GM21447 (cell line): ENCODE measurements around the gene DAPK1.

Experiments used
- ATAC-seq: cut with Tn5 transposase; IDR thresholded peaks from one replicate; pipeline ENCODE4 v1.9.1; 2021; ENCODE audit not compliant: unreplicated experiment

Gene DAPK1

DNA sequence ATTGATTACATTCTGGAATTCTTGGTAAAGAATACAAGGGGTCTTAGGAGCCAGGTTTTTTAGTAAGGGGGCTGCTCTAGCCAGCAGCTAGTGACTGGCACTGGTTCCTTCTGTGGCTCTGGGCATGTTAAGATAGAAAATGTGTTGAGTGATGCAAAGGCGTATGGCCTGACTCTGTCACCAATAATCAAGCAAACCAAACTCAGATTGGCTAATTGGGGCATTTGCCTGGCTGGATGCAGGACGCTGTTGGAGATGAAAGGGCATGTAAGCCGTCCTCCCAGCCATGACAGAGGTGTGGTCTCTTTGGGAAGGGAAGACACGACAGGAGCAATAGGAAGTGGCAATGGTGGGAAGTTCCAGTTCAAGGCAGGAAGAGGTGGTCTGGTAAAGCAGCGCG, 140.6 kb downstream of the DAPK1 start:
- no peak for ATAC-seq

DNA sequence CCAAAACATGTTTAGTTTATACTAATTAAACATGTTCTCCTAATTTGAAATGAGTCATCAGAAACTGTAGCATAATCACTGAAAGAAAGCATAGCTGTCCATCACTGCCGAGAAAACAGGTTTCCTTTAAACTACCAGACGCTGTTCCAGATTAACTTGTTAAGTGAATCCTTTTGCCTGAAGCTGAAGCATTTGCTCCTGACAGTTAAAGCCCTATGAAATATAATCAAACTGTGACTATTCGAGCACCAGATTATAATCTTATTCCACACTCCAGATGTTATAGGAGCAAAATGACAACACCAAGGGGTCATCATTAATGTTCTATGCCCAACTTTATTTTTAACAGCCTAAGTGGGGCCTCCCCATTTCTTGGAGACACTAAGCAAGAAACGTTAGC, 142.3 kb downstream of the DAPK1 start:
- no peak for ATAC-seq

DNA sequence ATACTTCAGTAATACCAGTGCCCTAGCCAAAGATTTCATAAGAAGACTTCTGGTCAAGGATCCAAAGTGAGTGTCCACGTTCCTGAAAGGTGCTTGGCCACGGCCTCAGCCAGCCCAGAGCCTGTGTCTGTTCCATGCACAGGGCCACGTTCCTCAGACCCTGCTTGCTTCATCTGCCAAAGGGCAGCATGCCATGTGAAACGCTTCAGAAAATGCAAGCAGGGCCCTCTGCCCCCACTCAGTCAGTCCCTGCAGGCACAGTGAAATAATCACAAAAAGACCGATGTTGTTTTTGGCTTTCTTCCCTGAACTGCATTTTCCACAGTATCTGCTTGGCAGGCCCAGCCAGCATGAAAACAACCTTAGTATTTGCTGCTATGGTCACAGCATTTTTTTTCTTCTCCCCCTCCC, 142.7 kb downstream of the DAPK1 start:
- no peak for ATAC-seq

DNA sequence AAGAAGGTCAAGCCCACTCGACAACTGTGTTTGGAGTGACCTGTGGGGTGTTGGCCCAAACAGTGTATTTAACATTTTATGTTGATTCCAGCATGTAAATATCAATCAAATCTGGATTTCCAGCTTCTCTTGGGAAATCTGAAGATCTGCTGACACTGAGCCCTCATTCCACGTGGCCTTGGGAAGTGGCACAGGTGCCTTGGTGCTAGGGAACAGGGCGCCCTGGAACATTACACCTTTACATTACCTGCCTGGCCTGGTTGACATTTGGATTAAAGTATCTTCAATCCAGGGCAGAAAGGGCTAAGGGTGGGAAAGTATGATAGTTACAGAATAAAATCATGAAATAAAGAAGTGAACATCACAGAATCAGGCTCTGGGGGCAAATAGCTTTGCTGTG, 143.4 kb downstream of the DAPK1 start:
- no peak for ATAC-seq

GRCh38 chr9:87642330-87643106, 144.9 kb downstream of the DAPK1 start:
- no peak for ATAC-seq

DNA sequence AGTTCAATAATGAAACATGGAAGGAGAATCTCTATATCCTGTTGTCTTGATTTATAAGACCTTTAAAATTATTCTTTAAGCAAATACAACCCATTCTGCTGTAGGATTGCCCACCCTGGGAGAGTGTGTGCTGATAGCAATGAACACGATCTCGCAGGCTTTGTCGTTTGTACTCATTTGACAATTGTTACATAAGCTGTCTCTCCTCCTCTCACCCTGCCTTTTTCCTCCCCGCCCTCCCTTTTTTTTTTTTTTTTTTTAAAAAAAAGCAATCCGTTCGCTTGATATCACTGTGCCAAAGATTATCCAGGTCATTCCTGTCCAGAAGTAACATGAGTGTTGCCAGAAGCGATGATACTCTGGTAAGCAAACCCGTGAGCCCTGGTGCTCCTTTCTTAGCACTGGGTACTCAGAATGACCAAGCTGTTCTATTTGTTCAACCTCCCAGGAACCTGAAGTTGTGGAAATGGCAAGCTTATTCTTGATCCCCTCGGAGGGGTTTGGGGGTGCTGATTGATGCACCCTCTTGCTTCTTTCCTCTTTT, 145.5 kb downstream of the DAPK1 start:
- ATAC-seq = no peak

DNA sequence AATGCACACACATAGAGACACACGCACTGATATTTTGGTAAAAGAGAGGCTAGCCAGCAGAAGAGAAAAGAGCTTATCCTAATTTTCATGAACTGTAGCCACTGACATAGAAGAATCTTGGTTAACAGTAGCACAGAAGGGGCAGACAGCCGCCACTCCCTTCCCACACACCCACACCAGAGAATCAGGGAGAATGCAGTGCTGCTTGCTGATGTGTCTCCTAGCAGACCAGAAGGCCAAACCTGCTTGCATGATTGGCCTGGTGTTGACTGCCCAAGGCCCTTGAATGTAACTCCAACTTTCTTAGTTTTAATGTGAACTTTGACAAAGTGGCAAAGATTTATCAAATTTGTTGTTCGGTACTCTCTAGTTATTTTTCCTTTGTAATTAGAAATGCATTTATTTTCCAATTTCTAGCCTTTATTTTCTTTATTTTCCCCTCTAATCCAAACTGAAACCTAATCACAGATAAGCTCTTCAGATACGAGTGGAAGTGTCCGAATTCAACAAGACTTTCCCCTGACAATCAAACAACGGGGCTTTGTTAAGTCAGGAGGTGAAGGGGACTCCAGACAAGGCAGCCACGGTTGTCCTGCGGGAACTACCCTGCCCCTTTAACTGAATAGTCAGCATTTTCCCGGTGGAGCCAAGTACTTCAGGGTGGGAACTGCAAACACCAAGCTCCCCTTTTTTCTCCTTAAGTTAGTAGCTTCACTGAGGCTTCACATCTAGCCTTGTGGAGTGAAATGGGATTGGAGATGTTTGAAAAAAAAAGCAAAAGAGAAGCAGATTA, 146.3 kb downstream of the DAPK1 start:
- no peak for ATAC-seq

DNA sequence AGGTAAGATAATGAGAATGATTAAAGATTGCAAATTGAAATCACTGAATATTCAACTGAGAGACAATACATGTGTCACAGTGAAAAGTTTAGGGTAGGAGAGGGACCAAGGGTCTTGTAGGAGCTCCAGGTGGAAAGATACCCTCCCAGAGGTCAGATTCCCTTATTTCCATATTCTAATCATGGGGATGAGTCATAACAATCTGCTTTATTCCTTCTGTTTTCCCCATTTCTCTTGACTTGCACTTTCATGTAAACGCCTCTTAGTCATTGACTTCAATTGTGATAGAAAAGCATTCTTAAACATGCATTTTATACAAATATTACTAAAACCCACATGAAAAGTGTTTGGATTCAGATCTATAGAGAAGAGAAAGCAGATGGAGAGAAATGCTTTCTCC, 147.0 kb downstream of the DAPK1 start:
- no peak for ATAC-seq

- ATAC-seq = no peak
These were observed 148.9 kb downstream of the DAPK1 start for GRCh38 chr9:87646546-87646945.

- no peak for ATAC-seq
These were observed 149.4 kb downstream of the DAPK1 start for GRCh38 chr9:87647114-87647513.

GRCh38 chr9:87648606-87649005, 150.9 kb downstream of the DAPK1 start:
- ATAC-seq = no peak

DNA sequence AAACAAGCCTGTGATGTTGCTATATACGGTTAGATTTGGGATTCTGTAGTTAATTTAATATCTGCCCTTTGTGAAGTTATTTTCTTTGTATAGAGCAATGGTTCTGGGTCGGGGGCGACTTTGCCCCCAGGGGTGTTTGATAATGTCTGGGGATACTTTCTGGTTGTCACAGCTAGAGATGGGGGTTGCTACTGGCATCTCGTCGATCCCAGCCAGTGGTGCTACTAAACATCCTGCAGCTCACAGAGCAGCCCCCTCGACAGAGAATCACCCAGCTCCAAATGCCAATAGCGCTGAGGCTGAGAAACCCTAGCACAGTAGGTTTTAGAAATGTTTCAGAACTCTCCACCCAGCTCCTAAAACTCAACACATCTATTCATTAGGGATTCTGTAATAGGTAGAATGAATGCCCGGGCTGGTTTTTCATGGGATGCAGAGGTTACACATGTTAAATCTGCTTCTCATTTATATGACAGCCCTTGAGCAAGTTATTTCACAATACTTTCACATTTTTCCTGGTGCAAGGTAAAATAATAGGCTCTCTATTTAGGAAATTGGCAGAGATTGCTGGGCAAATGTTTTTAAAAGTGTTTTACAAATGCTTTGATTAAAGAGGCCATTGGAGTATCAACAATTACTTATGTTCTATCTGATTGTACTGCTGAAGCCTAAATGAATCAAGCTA, 153.1 kb downstream of the DAPK1 start:
- ATAC-seq = no peak

DNA sequence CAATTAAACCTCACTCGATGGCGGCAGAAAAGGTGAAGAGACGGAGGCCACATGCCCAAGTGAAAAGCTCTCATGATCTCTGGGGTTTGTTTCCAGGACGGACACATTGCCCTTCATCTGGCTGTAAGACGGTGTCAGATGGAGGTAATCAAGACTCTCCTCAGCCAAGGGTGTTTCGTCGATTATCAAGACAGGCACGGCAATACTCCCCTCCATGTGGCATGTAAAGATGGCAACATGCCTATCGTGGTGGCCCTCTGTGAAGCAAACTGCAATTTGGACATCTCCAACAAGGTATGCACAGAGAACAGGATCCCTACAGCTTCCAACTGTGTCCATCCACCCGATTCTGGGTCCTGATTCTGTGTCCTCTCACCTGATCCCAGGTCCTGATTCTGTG, 153.8 kb downstream of the DAPK1 start:
- no peak for ATAC-seq

DNA sequence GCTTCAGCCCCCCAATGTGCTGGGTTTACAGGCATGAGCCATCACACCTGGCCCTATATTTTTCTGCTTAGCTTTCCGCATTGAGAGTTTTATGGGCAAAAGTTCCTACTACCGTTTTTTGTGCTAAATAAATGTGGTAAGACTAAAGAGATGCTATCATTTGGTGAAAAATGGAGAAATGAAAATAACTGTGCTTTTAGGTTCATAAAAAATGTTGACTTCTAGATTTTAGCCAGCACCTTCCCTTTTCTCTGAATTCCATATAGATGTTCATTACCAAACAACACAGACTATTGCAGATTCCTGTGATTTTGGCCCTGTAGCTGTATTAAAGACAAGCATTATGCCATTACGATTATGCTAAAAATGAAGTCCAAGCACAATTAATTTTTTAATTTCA, 156.3 kb downstream of the DAPK1 start:
- no peak for ATAC-seq

- ATAC-seq = no peak
These were observed 158.1 kb downstream of the DAPK1 start for GRCh38 chr9:87655731-87656130.

DNA sequence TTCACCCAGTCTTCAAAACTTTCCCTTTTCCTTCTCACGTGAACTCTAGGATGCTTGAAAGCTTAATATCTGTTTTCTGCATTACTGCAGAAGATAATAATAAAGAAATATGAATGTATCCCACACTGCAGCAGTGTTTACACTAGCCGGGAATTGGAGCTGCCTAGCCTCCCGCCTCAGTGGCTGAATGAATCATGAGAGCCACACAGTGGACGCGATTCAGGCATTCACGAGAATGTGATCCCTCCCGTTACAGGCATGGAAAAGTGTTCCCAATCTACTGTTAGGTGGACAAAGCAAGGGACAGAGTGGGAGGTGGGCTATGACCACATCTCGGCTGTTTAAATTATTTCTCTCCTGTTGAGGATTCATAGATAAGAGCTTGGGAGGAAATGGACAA, 158.8 kb downstream of the DAPK1 start:
- ATAC-seq = no peak

DNA sequence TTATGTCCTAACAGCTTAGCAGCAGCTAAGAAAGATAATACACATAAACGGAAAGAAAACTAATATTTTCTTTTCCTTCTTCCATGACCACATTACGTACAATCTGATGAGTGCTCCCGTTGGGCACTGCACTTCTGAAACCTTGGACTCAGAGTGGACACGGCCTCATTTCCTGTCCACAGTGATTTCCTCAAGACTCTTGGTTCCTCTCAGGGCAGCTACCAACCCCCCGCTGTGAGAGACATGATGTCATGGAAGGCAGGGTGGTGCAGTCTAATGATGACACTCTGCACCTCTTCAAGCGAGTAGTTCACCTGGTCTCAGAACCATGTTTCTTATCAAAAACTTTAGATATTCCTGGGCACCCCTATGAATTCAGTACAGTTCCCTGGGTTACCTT, 159.5 kb downstream of the DAPK1 start:
- no peak for ATAC-seq

DNA sequence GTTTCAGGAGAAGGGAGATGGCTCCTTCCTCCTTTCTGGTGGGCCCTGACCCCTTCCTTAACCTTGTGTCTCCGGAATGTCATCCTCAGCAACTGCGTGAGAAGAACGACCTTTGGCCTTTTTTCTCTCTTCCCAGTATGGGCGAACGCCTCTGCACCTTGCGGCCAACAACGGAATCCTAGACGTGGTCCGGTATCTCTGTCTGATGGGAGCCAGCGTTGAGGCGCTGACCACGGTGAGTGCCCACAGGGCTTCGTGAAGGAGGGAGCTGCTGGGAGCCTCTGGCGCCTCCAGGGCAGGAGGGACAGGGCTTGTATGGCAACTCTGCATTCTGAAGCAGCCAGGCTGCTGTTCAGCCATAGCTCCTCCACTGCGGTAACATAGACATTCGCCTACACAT, 160.2 kb downstream of the DAPK1 start:
- no peak for ATAC-seq

DNA sequence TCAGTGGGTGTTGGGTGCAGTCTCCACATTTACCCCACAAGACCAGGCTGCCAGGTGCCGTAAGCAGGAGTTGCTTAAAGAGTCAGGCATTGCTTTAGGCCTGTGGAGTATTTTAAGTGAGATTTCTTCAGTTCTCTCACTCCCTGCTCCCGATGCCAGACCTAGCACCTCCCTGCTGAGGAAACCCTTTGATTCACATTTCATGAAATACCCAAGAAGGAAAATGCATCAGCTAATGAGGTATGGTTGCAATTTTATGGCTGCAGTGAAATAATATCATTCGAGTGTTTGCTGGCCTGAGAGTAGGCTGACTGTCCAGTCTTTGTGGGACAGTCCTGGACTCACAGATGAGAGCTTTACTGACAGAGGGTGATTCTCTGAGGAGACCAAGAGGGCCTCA, 160.8 kb downstream of the DAPK1 start:
- no peak for ATAC-seq

DNA sequence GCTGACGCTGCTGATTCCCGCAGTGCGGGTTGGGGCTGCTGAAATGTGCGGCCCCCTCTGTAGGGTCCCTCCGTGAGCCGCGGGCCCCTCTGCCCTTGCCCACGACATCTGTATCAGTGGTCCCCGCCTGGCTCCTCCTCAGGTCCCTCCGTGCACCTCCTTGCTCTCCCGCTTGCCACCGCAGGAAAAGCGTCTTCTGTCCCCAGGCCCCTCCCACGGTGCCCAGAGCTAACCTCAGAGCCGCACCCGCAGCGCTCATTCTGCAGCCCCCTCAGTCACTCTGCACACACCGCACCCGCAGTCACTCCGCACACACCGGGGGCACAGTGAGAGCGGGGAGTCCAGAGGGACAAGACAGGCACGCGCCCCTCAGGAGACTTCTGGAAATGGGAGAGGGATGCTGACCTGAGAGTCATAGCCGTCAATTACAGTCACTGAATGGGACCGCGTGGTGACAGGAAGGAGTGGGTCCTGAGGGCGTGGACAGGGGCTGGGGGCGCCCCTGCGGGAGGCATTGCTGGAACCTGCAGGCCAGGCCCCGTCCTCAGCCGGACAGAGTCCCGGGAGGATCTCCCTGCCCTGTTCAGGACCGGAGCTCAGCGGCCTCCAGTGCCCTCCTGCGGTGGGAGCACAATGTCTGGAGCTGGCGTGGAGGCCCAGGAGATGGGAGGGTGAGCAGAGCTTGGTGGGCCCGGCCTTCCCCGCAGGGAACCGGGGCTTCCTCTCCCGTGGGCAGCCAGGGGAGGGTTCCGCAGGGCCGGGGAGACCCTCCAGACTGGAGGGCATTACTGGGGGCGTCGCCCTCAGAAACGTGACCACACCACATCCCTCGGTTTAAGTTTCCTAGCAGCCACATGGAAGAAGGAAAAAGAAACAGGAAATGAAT, 162.1 kb downstream of the DAPK1 start:
- ATAC-seq = no peak

DNA sequence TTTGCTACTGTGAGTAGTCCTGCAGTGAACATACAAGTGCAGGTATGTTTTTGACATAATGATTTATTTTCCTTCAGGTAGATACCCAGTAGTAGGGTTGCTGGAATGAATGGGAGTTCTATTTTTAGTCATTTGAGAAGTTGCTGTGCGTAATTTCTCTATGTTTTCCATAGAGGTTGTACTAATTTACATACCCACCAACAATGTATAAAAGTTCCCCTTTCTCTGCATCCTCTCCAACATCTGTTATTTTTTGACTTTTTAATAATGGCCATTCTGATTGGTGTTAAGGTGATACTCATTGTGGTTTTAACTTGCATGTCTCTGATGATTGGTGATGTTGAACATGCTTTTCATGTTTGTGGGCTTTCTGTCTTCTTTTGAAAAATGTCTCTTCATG, 163.6 kb downstream of the DAPK1 start:
- no peak for ATAC-seq
